GM21529 (cell line): Measurements from ENCODE around the gene COL28A1.

Experiments used
- ATAC-seq: cut with Tn5 transposase; IDR thresholded peaks from one replicate; pipeline ENCODE4 v1.9.1; 2021; ENCODE audit not compliant: unreplicated experiment

COL28A1 gene

DNA sequence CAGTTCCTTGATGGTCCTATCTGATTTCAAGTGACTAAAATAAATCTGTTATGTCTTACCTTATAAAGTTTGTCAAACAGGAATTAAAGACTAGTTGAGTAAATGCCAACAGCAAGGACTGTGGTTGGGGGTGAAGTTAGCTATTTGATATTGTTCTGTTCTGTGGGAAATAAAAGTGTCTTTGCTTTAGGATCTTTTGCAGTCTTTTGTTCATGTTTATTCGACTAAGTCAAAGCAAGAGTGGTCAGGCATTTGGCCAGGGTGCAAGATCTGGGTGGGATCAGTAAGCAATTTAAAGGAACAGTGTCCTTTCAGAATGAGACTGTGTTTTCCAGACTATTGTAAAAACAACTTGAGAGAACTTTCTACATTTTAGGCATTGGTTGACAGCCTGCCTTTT lies at the start of gene COL28A1:
TSS of gene COL28A1 (minus strand) at position 183 of the 400 bp plus-strand sequence. CDS start 2,998 bp downstream, outside the sequence.
- no peak for ATAC-seq

DNA sequence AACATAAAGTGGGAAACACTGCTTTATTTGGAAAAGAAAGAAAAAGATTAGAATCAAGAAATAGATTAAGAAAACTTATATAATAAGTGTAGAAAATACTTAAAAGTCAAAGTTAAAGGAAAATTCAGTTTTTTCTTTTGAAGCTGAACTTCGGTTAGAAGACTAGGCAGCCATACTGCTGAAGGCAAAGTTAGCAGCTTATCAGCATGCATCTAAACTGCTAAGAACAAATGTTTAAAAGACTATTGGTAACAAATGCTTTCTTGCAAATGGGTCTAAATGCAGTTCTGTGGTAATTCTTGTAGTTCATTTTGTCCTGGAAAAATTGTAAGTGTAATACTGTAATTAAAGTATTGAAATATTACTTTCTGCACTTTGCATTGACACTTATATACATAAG lies 49.0 kb upstream of the COL28A1 start:
- ATAC-seq, result no peak

DNA sequence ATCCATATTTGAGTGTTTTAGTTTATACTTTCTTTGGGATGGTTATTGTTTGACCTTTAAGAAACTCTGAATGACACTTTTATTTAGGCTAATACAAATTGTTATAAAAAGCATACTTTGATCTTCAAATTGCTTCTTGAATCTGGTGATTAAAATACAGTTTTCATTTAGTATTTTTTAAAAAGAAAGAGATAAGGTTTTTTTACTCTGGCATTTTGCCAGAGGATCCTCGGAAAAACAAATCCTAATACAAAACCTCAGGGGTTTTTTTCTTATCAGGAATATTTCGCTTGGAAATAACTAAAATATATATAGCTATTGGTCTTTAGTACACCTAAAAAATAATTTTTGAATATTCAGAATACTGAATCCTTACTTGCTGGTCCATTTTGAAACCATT lies 48.1 kb upstream of the COL28A1 start:
- no peak for ATAC-seq

DNA sequence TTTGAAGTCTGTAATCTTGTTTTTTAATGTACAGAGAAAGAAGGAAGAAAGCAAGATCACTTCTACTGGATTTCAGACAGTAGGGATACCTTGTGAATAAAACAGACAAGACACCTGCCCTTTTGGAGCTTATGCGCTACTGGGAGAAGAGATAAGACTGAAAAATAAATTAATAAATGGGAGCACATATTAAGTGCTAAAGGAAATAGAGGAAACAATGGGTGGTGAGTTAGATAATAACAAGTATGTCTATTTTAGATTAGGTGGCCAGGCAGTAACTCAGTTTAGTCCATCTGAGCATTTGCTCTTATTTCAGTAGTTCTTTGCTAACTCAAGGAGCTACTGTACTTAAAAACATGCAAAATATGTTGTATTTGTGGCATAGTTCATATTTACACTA lies 46.9 kb upstream of the COL28A1 start:
- ATAC-seq, result no peak

DNA sequence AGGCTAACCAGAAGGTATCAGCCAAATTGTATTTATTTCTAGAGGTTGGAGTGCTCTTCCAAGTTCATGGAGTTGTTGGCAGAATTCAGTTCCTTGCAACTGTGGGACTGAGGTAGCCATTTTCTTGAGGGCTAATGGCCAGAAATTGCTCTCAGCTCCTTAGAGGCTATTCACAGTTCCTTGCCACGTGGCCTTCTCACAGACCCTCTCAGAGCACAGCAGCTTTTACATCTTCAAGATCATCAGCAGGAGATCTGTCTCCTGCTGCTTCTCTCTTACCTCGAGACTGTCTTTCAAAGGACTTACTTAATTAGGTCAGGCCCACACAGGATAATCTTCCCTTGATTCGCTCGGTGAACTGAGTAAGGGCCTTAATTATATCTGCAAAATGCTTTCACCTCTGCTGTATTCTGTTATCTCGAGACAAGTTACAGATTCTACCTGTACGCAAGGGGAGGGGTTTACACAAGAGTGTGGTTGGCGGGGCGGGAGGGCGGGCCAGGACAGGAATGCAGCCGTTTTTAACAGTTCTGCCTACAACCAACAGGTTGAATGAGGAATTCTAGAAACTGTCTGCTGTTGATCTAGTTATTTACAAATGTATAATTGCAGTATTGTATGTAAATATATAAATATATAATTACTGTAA lies 46.0 kb upstream of the COL28A1 start:
- no peak for ATAC-seq

DNA sequence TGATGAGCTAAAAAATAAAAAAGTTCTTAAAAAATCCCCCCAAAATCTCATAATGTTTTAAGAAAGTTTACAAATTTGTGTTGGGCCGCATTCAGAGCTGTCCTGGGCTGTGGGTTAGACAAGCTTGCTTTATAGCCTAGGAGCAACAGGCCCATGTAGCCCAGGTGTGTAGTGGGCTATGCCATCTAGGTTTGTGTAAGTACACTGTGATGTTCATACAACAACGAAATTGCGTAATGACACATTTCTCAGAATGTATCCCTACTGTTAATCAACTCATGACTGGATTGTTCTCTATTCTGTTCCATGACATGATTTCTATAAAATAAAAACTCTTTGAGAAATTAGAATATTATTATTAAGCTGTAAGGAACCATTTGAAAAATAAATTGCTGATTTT lies 44.0 kb upstream of the COL28A1 start:
- ATAC-seq, result no peak

DNA sequence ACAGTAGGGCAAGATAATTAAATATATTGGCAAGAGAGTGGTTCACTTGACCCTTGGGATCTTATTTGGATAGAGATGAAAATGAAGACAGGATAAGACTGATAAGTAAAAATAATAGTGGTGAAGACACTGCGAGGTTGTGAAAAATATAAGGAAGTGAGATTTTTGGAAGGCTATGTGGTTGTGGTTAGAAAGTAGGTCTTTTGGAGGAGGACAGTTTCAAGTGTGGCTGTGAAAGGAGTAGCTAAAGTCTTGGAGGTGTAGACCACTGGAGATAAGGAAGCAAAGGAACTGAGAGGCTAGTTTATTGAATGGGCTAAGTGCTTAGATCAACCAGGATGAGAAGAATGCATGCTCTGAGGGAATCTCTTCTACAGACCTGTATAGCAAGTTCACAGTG lies 42.2 kb upstream of the COL28A1 start:
- peak; percentile 80 for ATAC-seq

DNA sequence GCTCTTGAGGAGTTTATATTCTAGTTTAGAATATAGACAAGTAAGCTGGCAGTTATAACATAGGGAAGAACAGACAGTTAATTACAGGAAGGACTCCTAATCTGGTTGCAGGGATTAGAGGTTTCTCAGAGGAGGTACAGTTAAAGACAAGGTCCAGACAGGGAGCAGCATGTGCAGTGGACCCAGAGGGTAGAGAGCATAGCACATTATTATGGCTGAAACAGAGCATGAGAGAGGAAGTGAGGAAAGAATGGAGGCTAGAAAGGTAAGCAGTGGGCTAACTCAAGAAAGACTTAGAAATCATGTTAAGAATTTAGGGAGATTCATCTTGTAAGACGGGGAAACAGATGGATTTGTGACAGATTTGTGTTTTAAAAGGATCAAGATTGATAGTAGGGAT lies 40.7 kb upstream of the COL28A1 start:
- no peak for ATAC-seq

DNA sequence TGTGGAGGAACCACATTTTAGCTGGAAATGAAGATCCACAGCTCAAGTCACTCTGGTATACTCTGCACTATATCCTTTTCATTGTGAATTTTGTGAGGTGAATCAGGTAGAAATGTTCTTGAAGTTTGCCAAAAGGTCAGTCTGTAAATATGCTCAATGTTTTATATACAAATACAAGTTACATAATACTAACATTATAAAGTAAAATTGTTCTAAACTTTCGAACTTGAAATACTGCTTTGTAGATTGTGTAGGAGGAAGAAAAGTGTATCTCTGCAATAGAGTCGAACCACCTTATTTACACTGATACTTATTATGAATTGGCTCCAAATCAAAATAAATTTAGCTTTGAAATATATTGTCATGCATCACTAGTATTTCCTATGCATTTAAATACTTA lies 38.0 kb upstream of the COL28A1 start:
- ATAC-seq, result no peak

DNA sequence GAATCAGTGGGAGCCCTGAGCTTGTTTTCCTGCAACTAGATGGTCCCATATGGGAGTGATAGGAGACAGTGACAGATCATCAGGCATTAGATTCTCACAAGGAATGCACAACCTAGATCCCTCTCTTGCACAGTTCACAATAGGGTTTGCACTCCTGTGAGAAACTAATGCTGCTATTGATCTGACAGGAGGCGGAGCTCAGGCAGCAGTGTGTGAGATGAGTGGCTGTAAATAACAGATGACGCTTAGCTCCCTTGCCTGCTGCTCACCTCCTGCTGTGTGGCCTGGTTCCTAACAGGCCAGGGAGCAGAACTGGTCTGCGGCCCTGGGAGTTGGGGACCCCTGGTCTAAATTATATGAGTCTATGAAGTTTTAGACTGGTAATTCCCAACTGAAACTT lies 34.9 kb upstream of the COL28A1 start:
- no peak for ATAC-seq

DNA sequence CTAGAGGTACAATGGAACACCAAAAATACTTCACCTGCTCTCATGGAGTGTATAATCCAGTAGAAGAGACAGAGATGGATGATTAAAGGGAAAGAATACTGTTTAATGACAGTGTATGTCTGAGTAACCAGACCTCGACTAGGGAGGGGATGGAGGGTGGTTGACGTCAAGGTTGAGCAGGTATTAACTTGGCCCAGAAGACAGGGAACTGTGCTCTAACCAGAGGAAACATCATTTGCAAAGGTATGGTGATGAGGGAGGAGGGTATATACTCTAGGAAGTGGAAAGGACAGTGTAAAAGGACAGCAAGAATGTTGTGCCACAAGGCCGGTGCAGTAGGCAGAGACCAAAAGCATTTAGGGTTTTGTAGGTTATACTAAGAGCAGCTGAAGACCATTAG lies 33.9 kb upstream of the COL28A1 start:
- peak; percentile 27 for ATAC-seq

DNA sequence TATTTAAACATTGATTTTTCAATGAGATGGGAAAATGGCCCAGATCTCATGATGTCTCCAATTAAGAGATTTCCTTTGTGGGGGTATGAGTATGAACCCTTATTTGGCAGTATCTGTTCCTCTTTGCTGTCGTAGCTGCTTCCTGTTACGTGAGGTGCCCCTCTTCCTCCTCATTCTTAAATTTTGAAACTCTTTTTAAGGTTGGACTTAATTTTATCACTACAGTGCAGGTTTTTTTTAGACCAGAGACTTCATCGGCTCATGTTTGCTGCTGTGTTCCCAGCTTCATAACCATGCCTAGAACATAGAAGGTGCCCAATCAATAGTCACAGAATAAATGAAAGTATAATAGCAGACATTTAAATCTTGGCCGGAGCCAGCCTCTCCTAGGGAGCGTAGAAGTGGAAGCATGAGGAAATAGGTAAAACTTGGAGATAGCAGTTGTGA lies 33.4 kb upstream of the COL28A1 start:
- peak; percentile 53 for ATAC-seq

DNA sequence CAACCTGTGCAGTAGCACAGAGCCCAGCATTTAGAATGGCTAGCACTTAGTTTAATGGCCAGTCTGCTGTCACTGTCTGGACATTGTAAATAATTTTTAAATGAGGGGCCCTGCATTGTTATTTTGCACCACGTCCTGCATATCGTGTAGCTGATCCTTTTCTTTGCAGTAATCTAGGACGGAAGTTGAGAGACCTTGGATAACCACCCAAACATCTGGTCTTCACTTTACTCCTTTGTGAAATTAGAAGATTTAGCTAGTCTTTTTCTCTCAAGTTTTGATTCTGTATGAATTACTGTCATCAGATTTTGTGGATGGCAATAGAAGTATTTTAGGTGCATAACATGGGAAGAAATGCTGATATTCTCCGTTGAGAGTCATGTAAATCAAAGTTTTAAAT lies 32.9 kb upstream of the COL28A1 start:
- no peak for ATAC-seq

DNA sequence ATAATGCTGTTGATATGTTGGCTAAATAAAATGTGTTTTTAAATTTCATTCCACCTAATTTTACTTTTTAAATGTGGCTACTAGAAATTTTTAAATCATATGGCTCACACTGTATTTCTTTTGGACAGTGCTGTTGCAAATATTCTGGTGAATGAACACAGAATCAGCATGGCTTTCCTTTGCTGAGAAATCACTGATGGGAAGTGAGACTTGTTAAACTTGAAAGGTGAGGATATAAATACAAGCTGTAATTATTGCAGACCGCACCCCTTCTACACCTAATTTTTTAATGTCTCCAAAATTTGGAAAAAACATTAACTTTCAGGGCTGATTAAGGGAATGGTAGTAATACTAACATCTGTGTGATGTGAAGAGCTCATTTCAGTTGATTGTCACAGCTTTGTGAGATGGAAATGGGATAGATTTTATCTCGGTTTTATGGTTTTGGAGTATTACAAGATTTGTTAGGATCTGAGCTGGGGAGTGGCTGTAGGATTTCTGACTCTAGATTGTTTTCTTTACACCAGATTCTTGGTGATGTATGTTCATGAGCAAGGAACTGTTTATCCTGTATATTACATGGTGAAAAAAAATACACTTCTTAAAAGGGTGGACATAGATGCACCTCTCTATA lies 32.3 kb upstream of the COL28A1 start:
- no peak for ATAC-seq

DNA sequence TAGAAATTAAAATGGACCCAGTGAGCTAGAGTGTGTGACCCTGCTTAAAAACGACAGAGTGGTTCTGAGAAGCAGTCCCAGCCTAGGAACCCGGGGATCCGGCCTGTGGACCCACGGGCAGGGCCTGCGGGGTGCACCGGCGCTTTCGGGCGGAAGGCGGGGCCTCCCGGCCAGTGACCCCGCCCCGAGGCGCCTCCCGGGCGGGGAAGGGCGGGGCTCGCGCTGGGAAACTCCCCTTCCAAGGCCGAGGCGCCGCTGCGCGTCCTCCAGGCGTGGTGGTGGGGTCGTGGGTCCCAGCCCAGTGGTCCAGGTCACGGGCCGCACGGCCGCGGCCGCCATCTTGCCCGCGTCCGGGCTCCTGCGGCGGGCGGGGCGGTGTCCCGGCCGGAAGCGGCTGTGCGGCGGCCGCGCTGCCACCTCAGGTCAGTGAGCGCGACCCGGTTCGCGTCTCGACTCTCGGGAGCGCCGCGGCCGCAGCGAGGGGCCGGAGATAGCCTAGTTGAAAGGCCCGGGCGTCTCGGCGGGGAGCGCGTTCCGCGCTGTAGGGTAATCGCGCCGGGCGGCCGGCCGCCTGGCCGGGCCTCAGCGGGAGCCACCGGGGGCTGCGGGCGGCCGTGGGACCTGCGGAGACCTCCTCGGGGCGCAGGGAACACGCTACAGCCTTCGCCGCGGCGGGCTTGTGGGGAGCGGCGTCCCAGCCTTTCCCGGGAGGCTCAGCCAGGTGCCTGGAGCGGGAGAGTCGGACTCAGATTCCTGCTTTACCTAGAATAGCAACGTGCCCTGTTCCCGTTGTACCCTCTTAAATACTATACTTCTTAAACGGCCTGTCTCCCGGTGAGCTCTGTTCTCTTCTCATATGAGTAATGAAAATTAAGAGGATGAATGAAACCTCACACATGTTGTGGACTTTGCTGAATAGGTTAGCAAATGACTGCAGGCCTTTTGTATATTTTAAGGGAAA lies 31.3 kb upstream of the COL28A1 start, which contains the start of gene MIOS:
TSS of gene MIOS (plus strand) at position 234 of the 961 bp plus-strand sequence. CDS start 5,592 bp downstream, outside the sequence.
- ATAC-seq, result peak; percentile 65

DNA sequence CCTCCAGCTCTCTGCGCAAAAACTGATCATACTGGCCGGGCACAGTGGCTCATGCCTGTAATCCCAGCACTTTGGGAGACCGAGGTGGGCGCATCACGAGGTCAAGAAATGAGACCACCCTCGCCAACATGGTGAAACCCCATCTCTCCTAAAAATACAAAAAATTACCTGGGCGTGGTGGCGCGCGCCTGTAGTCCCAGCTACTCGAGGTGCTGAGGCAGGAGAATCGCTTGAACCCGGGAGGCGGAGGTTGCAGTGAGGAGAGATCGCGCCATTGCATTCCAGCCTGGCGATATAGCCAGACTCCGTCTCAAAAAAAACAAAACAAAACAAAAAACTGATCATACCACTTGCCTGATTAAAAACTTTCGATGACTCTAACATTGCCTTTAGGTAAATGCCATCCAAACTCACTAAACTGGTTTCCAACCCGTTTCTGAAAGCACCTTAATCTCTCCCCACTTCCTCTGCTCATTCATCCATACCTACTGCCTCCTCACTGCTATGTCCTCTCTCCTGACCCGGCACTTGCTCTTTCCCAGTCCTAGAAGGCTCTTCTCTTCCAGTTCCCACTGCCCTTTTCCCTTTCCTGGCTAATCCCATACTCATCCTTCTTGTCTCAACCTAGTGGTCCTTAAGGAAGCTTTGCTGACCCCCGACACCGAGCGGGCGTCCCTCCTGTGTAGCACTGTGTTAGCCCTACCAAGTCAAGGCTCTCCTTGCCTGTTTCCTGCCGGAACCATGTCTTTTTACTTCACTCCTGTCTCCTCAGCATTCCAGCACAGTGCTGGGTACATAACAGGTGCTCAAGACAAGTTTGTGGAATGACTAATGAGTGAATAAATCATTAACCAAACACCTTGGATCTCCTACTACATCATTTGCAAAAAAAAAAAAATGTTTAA lies 30.3 kb upstream of the COL28A1 start:
- ATAC-seq, result peak; percentile 15

DNA sequence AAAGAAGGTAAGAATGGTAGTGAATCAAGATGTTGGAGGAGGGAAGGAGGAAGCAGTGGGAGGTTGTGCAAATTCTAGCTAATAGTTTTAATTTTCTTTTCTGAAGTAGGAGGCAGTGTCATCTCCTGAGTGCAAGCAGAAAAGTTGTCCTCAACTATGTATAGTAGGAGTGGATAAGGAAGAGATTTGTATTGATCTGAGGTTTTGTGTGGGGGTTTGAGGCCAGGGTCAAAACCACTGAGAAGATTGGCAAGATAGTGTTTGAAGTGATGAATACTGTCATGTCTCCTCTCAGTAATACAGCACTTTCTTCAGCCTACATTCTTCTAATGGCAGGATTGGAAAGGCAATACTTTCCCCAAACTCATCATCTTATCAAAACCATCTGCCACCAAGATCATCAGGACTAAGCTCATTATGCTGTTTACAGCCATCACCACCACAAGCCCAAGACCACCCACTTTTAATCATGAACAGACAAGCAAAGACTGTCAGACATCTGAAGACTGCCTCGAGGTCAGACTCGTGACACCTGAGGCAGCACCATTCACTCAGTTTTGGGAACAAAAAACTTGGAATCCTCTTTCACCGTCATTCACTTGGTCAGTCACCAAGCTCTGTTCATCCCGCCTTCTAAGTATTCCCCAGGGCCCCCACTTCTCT lies 29.5 kb upstream of the COL28A1 start:
- ATAC-seq, result no peak

DNA sequence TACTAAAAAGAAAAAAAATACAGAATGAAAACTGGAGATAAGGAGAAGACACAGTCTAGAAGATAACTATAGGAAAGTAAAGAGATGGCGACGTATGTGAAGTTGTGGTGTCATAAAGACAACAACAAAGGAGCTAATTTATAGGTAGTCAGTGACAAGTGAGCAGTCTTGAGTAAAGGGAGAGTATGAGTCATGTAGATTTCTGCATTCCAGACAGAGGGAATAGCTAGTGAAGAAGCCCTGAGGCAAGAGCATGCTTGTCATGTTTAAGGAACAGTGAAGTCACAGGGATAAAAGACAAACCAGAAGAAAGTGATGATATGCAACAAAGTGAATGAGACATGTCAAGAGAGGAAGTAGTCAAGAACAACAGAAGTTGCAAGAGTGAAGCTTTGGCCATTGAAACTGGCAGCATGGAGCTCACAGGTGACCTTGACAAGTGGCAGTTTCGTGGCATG lies 28.7 kb upstream of the COL28A1 start:
- no peak for ATAC-seq

DNA sequence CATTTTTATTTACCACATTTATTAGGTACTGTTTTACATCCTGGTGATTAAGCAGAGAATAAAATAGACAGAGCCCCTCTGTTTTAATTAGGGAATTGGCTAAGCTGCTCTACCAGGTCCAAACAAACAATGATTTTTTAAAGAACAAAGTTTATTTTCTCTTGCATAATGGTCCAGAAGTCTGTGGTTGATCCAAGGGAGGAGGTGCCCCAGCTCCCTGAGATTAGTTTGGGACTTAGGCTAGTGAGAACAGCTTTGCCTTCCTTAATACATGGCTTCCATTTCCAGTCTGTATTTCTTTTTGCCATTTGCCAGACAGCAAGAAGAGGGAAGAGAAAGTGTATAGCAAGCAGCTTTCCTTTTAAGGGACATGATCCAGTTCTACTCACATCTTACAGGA lies 28.1 kb upstream of the COL28A1 start:
- no peak for ATAC-seq

DNA sequence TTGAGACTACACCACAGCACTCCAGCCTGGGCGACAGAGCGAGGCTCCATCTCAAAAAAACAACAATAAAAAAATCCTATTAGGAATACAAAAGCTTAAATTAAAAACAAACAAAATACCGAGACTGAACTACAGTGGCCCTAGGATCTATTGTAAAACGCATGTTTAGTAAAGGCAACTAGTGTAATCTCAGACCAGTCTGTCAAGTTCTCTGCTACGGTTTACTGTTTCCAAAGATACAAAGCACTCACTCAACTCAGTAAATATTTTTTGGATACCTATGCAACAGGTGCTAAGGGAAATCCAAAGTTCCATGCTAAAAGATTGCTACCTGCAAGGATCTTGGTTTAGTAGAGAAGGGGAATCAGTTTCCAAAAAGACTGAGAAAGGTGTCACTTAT lies 27.6 kb upstream of the COL28A1 start:
- no peak for ATAC-seq
